HFF-Myc (cell line): ENCODE results near the gene BUB1.
"Not testable (repeated sequence)": the region's sequence is repeated elsewhere in the genome, so short reads cannot be mapped to it uniquely, and the experiment has no call there.

Experiments used
- DNase-seq: peaks from one replicate; pipeline ENCODE4 v3.0.0-alpha.2; 2011; ENCODE audit warnings: low read depth; ENCODE audit errors: extremely low read depth
- H3K4me3 ChIP-seq: replicated peaks from 2 replicates; pipeline ENCODE4 v1.5.1; 2011; ENCODE audit warnings: low read depth, mild to moderate bottlenecking, control low read depth, low read length

Gene BUB1

GRCh38 chr2:110608788-110609502 lies 68.9 kb downstream of the BUB1 start:
- DNase-seq, H3K4me3 ChIP-seq: not testable (repeated sequence)

GRCh38 chr2:110605057-110605456 lies 72.8 kb downstream of the BUB1 start:
- H3K4me3 ChIP-seq, DNase-seq: not testable (repeated sequence)

GRCh38 chr2:110603917-110604591 lies 73.8 kb downstream of the BUB1 start:
- H3K4me3 ChIP-seq, DNase-seq: not testable (repeated sequence)

- DNase-seq, H3K4me3 ChIP-seq: not testable (repeated sequence)
Observed at GRCh38 chr2:110602139-110602538, 75.7 kb downstream of the BUB1 start.

GRCh38 chr2:110591973-110592372 lies 85.9 kb downstream of the BUB1 start:
- H3K4me3 ChIP-seq, DNase-seq: not testable (repeated sequence)

GRCh38 chr2:110589677-110590330 lies 88.1 kb downstream of the BUB1 start:
- H3K4me3 ChIP-seq, DNase-seq: not testable (repeated sequence)

GRCh38 chr2:110588520-110588919 lies 89.3 kb downstream of the BUB1 start:
- DNase-seq, H3K4me3 ChIP-seq: not testable (repeated sequence)
